Activated naive CD8-positive, alpha-beta T cell (primary cell): ENCODE data around the gene ALG3.

Experiments
- H3K27ac Mint-ChIP-seq: one replicate; pipeline ENCODE4 v1.8.0; 2021; ENCODE audit warnings: mixed read lengths
- H3K27me3 Mint-ChIP-seq: one replicate; pipeline ENCODE4 v1.8.0; 2021; ENCODE audit warnings: mixed read lengths
- H3K36me3 Mint-ChIP-seq: one replicate; pipeline ENCODE4 v1.8.0; 2021; ENCODE audit warnings: mixed read lengths
- H3K4me1 Mint-ChIP-seq: one replicate; pipeline ENCODE4 v1.8.0; 2021; ENCODE audit warnings: low read depth, mixed read lengths
- H3K4me3 Mint-ChIP-seq: one replicate; pipeline ENCODE4 v1.8.0; 2021; ENCODE audit warnings: mild to moderate bottlenecking, mixed read lengths
- H3K9me3 Mint-ChIP-seq: one replicate; pipeline ENCODE4 v1.8.0; 2021; ENCODE audit warnings: low read depth, mixed read lengths

The ALG3 gene

DNA sequence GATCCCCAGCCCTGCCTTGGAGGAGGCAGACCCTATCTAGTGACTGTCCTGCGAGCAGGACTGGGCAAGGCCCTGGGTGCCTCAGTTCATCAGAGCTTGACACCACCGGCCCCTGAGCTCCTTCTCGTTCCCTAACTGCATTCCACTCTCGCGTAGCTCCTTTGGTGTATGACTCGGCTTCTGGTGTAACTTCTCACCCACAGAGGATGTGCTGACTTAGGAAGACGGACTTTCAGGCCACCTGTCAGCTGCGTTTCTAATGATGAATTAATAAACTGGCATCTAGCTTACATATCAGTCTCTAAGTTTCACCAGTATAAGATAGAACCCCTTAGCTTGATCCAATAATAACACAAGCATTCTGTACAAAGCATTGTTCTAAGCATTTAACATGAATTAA lies 45.2 kb downstream of the ALG3 start:
- H3K36me3 Mint-ChIP-seq = no peaks in the 10 kb centered on the region
- H3K4me3 Mint-ChIP-seq = no peak overlapping the region
- H3K27ac Mint-ChIP-seq = no peak overlapping the region
- H3K27me3 Mint-ChIP-seq = peaks cover 9% of the 10 kb centered on the region
- no peaks in the 10 kb centered on the region for H3K9me3 Mint-ChIP-seq
- H3K4me1 Mint-ChIP-seq = no peaks in the 10 kb centered on the region

DNA sequence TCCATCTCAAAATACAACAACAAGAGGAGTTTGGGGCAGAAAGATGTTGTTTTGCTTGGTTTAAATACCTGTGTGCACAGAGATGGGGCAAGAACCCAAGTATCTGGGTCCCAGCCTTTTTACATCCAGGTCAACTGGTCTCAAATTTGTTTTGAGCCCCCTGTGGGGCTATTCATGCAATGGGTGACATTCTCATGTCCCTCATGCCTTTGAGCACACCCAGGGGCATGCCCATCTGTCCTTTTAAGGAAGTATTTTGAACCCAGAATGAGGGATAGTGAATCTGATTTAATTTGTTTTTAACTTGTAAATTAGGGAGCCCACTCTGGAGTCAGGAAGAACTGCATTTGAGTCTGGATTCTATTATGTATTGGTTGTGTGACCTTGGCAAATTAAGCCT lies 47.9 kb downstream of the ALG3 start:
- Mint-ChIP-seq H3K9me3 (no peaks in the 10 kb centered on the region), H3K4me3 (no peak overlapping the region), H3K27ac (no peak overlapping the region), H3K27me3 (peaks cover 2% of the 10 kb centered on the region), H3K36me3 (no peaks in the 10 kb centered on the region), H3K4me1 (no peaks in the 10 kb centered on the region)

DNA sequence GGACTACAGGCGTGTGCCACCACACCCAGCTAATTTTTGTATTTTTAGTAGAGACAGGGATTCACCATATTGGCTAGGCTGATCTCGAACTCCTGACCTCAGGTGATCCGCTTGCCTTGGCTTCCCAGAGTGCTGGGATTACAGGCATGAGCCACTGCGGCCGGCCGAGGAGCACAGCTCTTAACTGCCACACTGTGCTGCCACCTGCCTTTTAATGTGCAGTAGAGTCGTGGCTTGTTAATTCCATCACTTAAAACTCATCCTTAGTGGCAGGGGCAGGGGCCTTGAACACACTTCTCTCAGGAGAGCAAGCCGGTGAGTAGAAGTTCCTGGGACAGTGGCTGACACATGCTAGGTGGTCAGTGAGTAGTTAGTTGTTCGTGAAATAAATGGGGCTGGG lies 50.3 kb downstream of the ALG3 start:
- no peak overlapping the region for H3K27ac Mint-ChIP-seq
- no peaks in the 10 kb centered on the region for H3K9me3 Mint-ChIP-seq
- no peak overlapping the region for H3K4me3 Mint-ChIP-seq
- H3K27me3 Mint-ChIP-seq = no peaks in the 10 kb centered on the region
- peaks cover 2% of the 10 kb centered on the region for H3K36me3 Mint-ChIP-seq
- H3K4me1 Mint-ChIP-seq = no peaks in the 10 kb centered on the region

GRCh38 chr3:184196536-184196935 lies 52.2 kb downstream of the ALG3 start:
- Mint-ChIP-seq H3K27me3 (no peaks in the 10 kb centered on the region), H3K4me3 (no peak overlapping the region), H3K27ac (no peak overlapping the region), H3K9me3 (no peaks in the 10 kb centered on the region), H3K4me1 (no peaks in the 10 kb centered on the region), H3K36me3 (peaks cover 2% of the 10 kb centered on the region)

DNA sequence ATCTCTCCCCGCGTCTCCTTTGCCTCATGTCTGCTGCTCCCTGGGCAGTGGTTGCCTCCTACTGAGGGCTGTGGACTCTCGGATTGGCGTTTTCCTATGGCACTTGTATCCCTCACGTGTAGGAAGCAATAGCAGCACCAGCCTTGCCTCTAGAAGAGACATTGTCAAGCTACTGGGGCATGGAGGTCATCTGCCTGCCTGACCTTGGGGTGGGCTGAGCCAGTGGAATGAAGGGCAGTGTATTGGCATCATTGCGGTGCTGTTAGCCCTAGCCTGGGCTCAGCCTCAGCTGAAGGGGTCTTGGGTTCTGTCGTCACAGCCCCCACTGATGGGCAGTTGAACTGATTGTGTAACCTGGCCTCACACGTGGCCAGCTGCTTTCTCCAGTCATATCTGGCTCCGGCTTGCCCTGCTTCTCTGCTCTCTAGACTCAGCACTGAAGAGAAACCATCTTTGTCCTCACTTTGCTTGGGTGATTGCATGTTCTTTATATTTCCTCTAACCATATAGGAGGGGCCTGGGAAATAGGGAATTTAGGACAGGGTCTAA lies 54.7 kb downstream of the ALG3 start:
- Mint-ChIP-seq H3K27ac (no peak overlapping the region), H3K36me3 (peaks cover 5% of the 10 kb centered on the region), H3K27me3 (no peaks in the 10 kb centered on the region), H3K4me1 (peaks cover 6% of the 10 kb centered on the region), H3K9me3 (no peaks in the 10 kb centered on the region), H3K4me3 (no peak overlapping the region)

DNA sequence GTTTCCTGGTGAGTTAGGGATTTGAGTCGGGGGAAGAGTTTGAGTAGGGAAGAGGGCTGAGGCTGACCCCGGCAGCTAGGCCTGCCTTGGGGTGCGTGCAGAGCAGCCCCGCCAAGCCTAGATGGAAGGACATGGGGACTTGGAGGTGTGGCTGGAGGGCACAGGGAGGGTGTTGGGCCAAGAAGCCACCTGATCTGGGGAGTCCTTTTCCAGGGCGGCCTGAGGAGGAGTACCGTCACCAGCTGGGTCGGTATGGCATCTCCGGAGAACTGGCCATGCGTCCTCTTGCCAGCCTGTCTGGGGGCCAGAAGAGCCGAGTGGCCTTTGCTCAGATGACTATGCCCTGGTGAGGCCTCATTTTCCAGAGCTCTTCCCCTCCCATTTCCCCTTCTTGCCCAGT lies 55.9 kb downstream of the ALG3 start:
- no peaks in the 10 kb centered on the region for H3K9me3 Mint-ChIP-seq
- H3K27ac Mint-ChIP-seq = no peak overlapping the region
- H3K4me1 Mint-ChIP-seq = peaks cover 12% of the 10 kb centered on the region
- no peaks in the 10 kb centered on the region for H3K27me3 Mint-ChIP-seq
- H3K4me3 Mint-ChIP-seq = no peak overlapping the region
- peaks cover 5% of the 10 kb centered on the region for H3K36me3 Mint-ChIP-seq
